ENCODE measurements around the gene MED13L.

DNA sequence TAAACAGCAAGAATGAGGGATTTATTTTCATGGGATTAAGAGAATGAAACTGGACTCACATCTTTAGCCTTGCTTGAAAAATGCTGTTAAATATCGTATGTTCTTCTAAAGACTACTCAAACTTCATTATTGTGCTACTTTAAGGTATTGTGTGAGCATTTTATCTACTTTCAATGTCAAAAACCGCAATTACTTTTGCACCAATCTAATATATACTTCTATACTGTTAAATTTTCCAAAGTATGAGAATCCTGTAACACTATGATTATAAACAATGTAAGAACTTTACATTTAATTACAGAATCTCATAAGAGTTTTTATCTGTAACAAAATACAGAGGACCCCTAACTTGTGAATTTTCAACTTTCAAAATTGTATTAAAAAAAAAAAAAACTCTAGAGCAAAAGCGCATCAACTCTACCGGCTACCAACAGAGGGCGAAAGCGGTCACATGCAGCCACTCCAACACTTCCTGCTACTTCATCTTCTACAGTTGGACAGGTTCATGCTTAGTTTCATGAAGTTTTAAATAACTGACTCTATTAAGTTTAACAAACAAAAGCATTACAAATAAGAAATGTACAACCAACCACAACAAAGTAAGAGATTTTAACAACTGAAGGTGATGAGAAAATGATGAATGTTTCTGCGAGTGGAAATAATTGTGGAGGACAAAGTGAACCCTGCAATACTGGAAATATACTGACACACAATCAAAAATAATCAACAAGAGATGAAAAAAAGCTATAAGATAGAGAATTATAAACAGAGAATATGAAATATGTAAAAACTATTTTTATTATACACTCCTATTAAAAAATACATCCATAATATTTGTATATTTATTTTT lies 210.9 kb downstream of the MED13L start:
- TF ChIP-seq CTCF (IDR thresholded peaks at IDR 0.05) (peak in 3 of 4 experiments; percentile 17 to 26 (median 19)), POLR2A (IDR thresholded peaks at IDR 0.05) (no peak)
